Stimulated activated naive CD8-positive, alpha-beta T cell treated with anti-CD3 and anti-CD28 coated beads, Interleukin-15, Interleukin-2, amounts not matched to agents 100 ng/mL and 50 ng/mL, for 24 hours (primary cell): ENCODE data around the gene MYEOV.

ENCODE experiments used
- H3K27ac Mint-ChIP-seq: one replicate; pipeline ENCODE4 v1.8.0; 2021; ENCODE audit warnings: mild to moderate bottlenecking, mixed read lengths
- H3K27me3 Mint-ChIP-seq: one replicate; pipeline ENCODE4 v1.8.0; 2021; ENCODE audit warnings: mixed read lengths
- H3K36me3 Mint-ChIP-seq: one replicate; pipeline ENCODE4 v1.8.0; 2021; ENCODE audit warnings: low read depth, mixed read lengths
- H3K4me1 Mint-ChIP-seq: one replicate; pipeline ENCODE4 v1.8.0; 2021; ENCODE audit warnings: low read depth, mixed read lengths
- H3K4me3 Mint-ChIP-seq: one replicate; pipeline ENCODE4 v1.8.0; 2021; ENCODE audit warnings: mild to moderate bottlenecking, mixed read lengths
- H3K9me3 Mint-ChIP-seq: one replicate; pipeline ENCODE4 v1.8.0; 2021; ENCODE audit warnings: mixed read lengths

MYEOV gene

DNA sequence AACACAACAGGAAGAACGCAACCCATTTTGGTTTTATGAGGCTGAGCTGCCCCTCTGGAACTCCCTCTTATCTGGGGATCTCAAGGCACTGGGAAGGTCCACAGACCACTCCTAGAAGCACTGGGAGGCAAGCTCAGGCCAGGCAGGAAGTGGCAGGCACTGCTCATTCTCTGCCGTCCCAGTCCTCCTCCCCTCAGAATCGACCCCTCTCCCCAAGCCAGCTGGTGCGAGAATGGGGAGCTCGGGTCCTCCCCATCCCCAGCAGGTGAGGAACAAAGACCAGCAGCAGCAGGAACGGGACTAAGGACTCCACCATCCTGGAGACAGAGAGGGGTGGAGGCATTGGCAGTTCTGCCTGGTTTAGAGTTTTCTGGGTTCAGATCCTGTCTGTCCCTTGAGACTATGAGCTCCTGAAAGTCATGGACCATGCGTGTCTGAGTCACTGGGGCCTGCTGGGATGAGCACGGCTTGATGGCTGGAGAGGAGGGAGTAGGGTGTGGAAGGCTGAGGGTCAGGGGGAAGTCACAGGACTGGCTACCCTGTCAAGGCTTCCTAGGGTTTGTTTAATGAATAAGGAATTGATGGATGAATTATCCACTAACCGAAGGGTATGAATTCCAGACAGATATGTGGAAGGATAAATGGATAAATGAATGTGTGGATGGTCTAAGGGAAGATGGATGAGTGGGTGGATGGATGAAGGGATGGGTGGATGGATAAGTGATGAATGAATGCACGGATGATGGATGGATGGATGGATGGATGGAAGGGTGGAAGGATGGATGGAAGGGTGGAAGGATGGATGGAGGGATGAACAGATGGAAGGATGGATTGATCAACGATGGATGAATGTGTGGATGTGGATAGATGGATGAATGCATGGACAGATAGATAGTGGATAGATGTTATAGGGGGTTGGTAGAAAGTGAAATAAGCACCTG, 6.4 kb downstream of the MYEOV start:
- no peak overlapping the region for H3K4me3 Mint-ChIP-seq
- H3K4me1 Mint-ChIP-seq = peaks cover 74% of the 10 kb centered on the region
- H3K36me3 Mint-ChIP-seq = no peaks in the 10 kb centered on the region
- no peaks in the 10 kb centered on the region for H3K9me3 Mint-ChIP-seq
- H3K27ac Mint-ChIP-seq = no peak overlapping the region
- H3K27me3 Mint-ChIP-seq = no peaks in the 10 kb centered on the region

DNA sequence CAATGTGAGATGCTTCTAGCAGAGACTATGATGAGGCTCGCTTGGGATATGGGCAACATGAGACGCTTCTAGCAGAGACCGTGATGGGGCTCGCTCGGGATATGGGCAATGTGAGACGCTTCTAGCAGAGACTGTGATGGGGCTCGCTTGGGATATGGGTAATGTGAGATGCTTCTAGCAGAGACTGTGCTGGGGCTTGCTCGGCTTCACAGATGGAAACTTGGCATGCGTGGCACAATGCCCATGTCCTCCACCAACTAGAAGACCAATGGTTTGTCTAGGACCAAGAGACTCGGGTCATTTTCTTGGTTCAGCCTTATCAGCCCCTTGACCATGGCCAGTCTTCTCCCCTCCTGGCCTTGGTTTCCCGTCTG, 7.1 kb downstream of the MYEOV start:
- Mint-ChIP-seq H3K4me1 (peaks cover 68% of the 10 kb centered on the region), H3K27ac (no peak overlapping the region), H3K9me3 (no peaks in the 10 kb centered on the region), H3K36me3 (no peaks in the 10 kb centered on the region), H3K4me3 (no peak overlapping the region), H3K27me3 (no peaks in the 10 kb centered on the region)

DNA sequence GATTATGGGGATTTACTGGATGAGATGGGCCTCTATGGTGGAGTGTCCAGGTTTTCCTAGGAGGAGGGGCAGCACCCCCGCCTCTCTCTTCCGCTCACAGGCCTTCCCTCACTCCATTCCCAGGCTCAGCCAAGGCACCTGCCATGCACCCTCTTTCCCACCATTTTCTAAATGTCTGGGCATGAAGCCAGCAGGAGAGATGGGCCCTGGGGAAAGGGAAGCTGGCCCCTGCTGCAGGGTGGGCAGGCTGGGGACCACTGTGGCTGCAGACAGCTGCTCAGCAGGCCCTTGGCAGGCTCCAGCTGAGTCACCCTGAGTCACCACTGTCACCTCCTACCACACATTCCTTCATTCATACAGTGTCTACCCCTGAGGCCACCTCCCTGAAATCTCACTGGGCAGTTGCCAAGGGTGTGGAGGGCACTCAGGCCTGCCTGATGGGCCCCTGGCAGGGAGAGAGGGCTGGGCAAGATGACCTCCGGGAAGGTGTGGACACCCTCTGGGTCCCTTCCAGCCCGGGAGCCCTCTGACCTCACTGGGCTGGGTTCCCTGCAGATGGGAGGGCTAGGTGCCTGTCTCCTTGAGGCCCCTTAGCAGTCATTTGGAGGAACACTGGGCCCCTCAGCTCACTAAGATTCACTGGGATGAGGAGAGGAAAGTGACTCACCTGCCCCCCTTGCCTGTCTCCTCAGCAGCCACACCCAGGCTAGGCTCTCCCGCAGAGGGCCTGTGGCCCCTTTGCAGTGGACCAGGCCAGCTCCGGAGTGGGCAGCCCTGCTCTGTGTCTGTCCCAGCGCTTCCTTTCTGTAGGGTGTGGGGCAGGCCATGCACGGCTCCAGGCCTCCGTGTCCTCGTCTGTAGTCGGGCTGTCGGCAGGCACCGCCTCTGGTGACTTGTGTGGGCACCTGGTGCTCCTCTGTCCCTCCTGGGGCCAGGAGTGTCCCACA, 7.8 kb downstream of the MYEOV start:
- H3K27me3 Mint-ChIP-seq = no peaks in the 10 kb centered on the region

DNA sequence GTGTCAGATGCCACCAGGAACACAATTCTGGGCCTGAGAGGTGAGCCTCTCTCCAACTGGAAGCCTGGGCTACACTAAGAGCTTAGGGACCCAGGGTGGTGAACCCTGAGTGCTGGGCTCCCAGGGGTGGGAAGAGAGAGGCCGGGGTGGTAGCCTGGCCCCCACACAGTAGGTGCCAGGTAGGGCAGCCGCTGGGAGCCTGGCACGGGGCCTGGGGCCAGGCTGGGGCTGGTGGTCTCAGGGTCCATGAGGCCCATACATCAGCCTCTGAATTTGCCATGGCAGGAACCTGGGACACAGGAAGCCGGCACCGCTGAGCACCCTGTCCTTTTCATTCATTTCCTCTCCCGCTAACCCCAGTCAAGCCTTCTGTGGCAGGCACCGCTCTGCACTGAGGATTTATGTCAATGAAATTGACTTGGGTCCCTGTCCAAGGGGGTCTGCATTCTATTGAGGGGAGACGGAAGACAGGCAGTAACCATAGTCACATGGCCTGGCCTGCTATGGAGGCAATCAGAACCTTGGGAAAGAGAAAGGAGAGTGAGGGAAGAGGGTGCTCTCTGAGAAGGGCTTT, 8.6 kb downstream of the MYEOV start:
- no peaks in the 10 kb centered on the region for H3K27me3 Mint-ChIP-seq
- no peaks in the 10 kb centered on the region for H3K9me3 Mint-ChIP-seq
- H3K27ac Mint-ChIP-seq = no peak overlapping the region

More for the DNA sequence above, 7.8 kb downstream of the MYEOV start:
- Mint-ChIP-seq H3K4me1 (peaks cover 62% of the 10 kb centered on the region), H3K4me3 (no peak overlapping the region), H3K27ac (no peak overlapping the region), H3K36me3 (no peaks in the 10 kb centered on the region), H3K9me3 (no peaks in the 10 kb centered on the region)

DNA sequence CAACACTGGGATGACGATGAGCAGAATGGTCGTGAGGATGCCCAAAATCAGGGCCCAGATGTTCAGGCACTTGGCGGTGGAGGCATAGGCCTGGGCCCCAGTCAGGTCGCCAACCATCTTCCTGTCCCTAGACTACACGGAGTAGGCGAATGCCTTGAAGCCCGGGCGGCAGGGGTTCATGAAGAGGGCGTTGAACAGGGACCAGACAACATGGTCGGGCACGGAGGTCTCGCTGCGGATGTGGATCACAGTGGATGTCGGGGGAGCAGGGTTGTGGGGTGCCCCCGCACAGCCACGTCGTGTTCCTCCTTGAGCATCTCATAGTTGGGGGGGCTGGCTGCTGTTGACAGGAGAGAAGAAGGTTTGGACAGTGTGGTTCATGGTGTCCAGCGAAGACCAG, 9.5 kb downstream of the MYEOV start:
- no peaks in the 10 kb centered on the region for H3K9me3 Mint-ChIP-seq
- H3K36me3 Mint-ChIP-seq = no peaks in the 10 kb centered on the region
- peak overlapping the region; percentile 38 for H3K27ac Mint-ChIP-seq
- H3K27me3 Mint-ChIP-seq = no peaks in the 10 kb centered on the region
- H3K4me1 Mint-ChIP-seq = peaks cover 45% of the 10 kb centered on the region
- no peak overlapping the region for H3K4me3 Mint-ChIP-seq

More for the DNA sequence above, 8.6 kb downstream of the MYEOV start:
- no peaks in the 10 kb centered on the region for H3K36me3 Mint-ChIP-seq
- peaks cover 54% of the 10 kb centered on the region for H3K4me1 Mint-ChIP-seq
- H3K4me3 Mint-ChIP-seq = no peak overlapping the region

DNA sequence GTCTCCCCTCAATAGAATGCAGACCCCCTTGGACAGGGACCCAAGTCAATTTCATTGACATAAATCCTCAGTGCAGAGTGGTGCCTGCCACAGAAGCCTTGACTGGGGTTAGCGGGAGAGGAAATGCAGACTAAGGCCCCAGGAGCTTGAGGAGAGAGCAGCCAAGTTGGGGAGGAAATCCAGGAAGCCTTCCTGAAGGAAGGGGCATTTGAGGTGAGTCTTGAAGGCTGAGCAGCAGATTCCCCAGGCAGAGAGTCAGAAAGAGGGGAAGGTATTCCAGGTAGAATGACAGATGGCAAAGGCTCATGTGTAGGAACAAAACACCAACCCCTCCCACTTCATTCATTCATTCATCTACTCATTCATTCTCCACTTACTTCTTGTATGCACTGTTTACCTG, 10.3 kb downstream of the MYEOV start:
- Mint-ChIP-seq H3K9me3 (no peaks in the 10 kb centered on the region), H3K27ac (no peak overlapping the region), H3K4me1 (peaks cover 36% of the 10 kb centered on the region), H3K36me3 (no peaks in the 10 kb centered on the region), H3K4me3 (no peak overlapping the region), H3K27me3 (no peaks in the 10 kb centered on the region)

DNA sequence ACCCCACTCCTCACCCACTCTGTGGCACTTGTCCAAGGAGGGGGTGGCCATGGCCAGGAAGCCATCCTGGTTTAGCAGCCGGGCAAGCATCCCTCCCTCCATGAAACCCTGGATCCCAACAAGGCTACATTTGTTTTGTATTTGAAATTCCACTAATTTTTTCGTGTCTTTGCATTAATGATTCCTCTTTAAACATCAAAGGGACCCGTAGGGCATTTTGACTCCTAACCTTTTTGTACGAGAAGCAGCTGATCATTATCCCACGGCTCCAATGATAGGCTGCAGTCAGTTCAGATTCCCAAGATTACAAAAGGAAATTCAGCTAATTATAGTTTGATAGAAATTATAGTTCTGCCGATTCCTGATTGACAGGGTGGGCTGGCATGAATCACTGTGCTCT, 10.7 kb downstream of the MYEOV start:
- Mint-ChIP-seq H3K4me1 (peaks cover 33% of the 10 kb centered on the region), H3K27me3 (no peaks in the 10 kb centered on the region), H3K9me3 (no peaks in the 10 kb centered on the region)

DNA sequence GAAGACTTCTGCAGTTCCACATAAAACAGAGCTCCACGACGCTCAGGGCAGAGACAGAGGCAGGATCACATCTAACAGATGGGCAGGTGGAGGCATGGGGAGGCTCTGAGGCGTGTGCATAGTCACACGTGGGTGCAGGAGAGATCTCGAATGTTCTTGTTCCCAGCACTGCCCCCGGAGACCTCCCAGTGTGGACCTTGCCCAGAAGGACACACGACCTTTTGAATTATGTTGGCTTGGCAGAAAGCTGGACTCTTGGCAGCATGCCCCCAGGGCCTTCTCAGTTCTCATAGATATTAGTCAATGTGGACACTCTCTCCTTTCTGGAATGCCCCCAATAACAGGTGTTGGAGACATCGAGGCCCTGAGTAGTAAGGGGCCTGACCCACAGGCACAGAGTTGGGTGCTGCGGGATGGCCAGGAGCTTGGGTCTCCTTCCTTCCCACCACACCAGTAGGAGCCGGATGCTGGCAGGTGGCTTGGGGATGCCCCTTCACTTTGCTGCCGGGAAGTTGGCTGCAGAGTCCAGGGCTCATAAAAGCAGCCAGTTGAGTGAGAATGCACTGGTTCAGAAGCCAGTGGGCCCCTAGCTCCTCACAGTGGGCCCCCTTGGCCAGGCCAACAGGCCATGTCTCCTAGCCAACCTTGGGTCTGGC, 12.1 kb downstream of the MYEOV start:
- Mint-ChIP-seq H3K4me1 (peaks cover 33% of the 10 kb centered on the region), H3K9me3 (no peaks in the 10 kb centered on the region), H3K27ac (no peak overlapping the region), H3K36me3 (no peaks in the 10 kb centered on the region), H3K27me3 (no peaks in the 10 kb centered on the region), H3K4me3 (no peak overlapping the region)

More for the DNA sequence above, 10.7 kb downstream of the MYEOV start:
- H3K27ac Mint-ChIP-seq = no peak overlapping the region
- no peak overlapping the region for H3K4me3 Mint-ChIP-seq
- H3K36me3 Mint-ChIP-seq = no peaks in the 10 kb centered on the region

DNA sequence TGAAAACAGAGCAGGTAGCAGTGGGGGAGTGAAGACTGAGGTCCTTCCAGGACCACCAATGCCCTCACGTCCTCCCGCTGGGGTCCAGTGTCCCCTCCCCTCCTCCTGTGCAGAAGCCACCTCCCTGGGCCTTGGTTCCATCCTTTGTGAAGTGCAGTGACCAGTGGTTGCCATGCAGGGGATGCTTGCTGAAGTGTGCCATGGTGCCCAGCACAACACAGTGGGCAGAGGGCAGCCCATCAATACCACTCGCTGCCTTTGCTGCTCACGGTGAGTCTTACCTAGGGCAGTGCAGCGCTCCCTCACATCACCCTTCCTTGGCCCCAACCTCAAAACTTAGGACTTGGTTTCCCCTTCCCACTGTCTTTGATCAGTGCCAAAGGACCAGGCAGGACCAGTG, 12.9 kb downstream of the MYEOV start:
- Mint-ChIP-seq H3K36me3 (no peaks in the 10 kb centered on the region), H3K27ac (no peak overlapping the region), H3K27me3 (no peaks in the 10 kb centered on the region), H3K9me3 (no peaks in the 10 kb centered on the region), H3K4me1 (peaks cover 33% of the 10 kb centered on the region), H3K4me3 (no peak overlapping the region)

DNA sequence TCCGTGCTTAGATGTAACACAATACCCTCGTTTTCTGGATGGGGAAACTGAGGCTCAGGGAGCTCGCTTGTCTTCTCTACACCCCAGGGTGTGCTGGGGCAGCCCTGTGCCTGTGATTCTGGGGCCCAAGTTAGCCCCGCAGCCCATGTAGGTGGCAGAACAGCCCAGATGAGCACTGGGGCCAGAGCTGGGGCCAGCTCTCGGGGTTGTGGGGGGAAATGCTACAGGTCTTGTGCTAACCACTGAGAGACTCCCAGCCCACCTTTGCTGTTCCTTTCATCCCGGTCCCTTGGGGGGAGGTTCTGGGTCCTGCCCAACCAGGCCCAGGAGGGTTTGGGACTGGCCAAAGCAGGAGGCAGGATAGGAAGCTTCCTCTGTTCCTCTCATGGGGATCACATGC, 13.5 kb downstream of the MYEOV start:
- Mint-ChIP-seq H3K27ac (no peak overlapping the region), H3K9me3 (no peaks in the 10 kb centered on the region), H3K27me3 (no peaks in the 10 kb centered on the region), H3K36me3 (no peaks in the 10 kb centered on the region), H3K4me3 (no peak overlapping the region), H3K4me1 (peaks cover 34% of the 10 kb centered on the region)

DNA sequence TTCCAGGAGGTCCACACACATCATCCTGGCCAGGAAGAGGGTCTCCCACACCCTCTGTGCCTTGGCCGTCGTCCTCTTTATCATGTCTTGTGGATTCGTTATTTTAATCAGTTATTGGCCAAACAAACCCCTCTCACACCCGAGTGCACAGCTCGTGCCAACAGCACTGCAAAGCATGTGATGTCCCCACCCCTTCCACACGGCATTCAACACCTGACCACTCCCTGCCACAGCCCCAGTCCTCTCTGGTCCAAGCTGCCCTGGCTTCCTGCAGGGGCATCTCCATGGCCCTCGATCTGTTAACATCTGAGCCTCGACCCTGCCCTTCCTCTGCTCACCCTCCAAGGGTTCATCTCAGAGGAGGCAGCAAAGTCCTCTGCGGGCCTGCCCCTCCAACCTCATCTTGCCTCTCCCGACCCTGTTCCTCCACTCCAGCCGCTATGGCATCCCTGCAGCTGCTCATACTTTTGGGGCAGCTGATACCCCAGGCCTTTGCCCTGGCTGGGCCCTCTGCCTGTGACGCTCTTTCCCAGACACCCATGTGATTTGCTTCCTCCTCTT, 14.0 kb downstream of the MYEOV start:
- Mint-ChIP-seq H3K27ac (peak overlapping the region; percentile 30), H3K4me3 (no peak overlapping the region), H3K4me1 (peaks cover 34% of the 10 kb centered on the region), H3K27me3 (no peaks in the 10 kb centered on the region), H3K9me3 (no peaks in the 10 kb centered on the region), H3K36me3 (no peaks in the 10 kb centered on the region)

DNA sequence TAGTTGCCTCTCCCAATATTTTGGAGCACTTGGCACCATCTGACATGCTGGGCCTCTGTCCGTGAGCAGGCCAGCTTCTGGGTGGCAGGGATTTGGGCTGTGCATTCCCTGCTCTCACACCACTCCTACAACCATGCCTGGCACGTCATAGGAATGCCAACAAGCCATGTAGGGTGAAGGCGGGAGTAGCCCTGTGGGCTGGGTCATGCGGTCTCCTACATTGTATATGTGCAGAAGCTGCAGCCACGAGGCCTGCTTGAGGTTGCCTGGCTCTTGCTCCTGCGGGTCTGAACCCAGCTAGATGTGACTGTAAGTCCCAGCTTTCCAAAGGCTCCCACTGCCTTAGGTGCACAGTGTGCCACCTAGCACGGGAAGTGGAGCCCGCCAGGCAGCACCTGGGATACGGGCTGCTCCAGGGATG, 14.5 kb downstream of the MYEOV start:
- Mint-ChIP-seq H3K4me3 (no peak overlapping the region), H3K4me1 (peaks cover 33% of the 10 kb centered on the region), H3K9me3 (no peaks in the 10 kb centered on the region), H3K27ac (no peak overlapping the region), H3K27me3 (no peaks in the 10 kb centered on the region), H3K36me3 (no peaks in the 10 kb centered on the region)

DNA sequence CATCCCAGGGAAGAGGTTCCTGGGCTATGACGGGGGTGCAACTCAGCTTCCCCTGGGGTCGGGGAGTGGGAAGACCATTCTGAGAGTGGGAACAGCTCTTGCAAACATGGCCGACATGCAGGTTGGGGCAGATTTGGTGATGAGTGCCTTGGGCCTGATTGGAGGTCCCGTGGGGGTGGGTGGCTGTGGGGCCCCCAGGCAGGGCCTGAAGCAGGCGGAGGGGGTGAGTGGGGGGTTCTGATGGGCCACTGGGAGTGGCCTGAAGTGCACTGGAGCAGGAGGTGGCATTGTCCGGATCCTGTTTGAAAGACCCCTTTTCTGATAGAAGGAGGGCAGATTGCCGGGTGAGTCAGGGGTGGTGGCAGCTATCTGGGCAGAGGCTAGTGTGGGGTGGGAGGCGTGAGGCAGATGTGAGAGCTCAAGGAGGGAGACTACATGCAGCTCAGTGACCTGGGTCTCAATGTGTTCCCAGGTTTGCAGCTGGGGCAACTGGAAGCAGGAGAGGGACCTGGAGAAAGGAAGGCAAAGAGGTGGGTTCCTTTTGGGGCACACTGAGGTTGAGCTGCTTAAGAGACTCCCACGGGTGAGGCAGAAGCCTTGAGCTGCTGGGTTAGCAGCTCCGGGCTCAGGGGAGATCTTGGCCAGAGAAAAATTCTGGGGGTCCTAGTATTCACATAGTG, 15.1 kb downstream of the MYEOV start:
- H3K27ac Mint-ChIP-seq = peak overlapping the region; percentile 11
- H3K27me3 Mint-ChIP-seq = no peaks in the 10 kb centered on the region
- H3K4me3 Mint-ChIP-seq = no peak overlapping the region
- no peaks in the 10 kb centered on the region for H3K36me3 Mint-ChIP-seq
- no peaks in the 10 kb centered on the region for H3K9me3 Mint-ChIP-seq
- H3K4me1 Mint-ChIP-seq = peaks cover 33% of the 10 kb centered on the region
